ENCODE results near the gene RNF150. TPM values are rescaled to one million over a fixed set of nuclear protein-coding genes. Genes with fewer than 3 reads are reported as not detected.

The RNF150 gene
- total and polyA plus RNA-seq, 2 of the 8 experiments (the other 6 are each of a cell fraction or from before 2014, with no cell fraction given) = 3.4 to 4.8 TPM

GRCh38 chr4:140866492-140867005 lies 266.7 kb downstream of the RNF150 start:
- no peak overlapping the region for H2AFZ ChIP-seq (ENCODE audit: low read length)
- no peaks in the 10 kb centered on the region for H3K27me3 ChIP-seq (replicated peaks in 1 of 4; ENCODE audit: control insufficient read depth in 3 of 4, extremely low read depth in 1 of 4, insufficient read depth in 3 of 4, low read length in 3 of 4)
- no peak overlapping the region for H2BK20ac ChIP-seq (ENCODE audit: low read length)
- POLR2A ChIA-PET (ENCODE audit: partially characterized antibody) = no interaction called here
- no peak overlapping the region for H3K9ac ChIP-seq (replicated peaks in 1 of 4; ENCODE audit: extremely low read depth in 1 of 4, low read depth in 3 of 4, low read length in 3 of 4)
- no peak overlapping the region for H3K23ac ChIP-seq (ENCODE audit: insufficient read length)
- H3K4me3 ChIP-seq (ENCODE audit: extremely low read depth in 1 of 4, insufficient read depth in 2 of 4, low read depth in 3 of 4, low read length in 4 of 4) = no peak overlapping the region
- H3K79me2 ChIP-seq (ENCODE audit: control insufficient read depth in 1 of 2, insufficient read depth in 2 of 2, low read length in 2 of 2) = no peaks in the 10 kb centered on the region
- H2BK120ac ChIP-seq (replicated peaks; ENCODE audit: low read depth, low read length) = no peak overlapping the region
- CTCF ChIA-PET (ENCODE audit: partially characterized antibody) = interaction anchor here (0.6 to 3.6 kb wide), 10 partner anchors 12 to 266 kb away, joined by 3 to 23 read pairs (median 5); partner anchors contain the start of gene RNF150
- no peaks in the 10 kb centered on the region; a peak in 1 of 7 replicates for H3K4me1 ChIP-seq (replicated peaks in 1 of 4; ENCODE audit: control insufficient read depth in 3 of 4, insufficient read depth in 4 of 4, low read length in 3 of 4)
- H3K23me2 ChIP-seq (ENCODE audit: low read depth, low read length) = no peaks in the 10 kb centered on the region
- H2BK12ac ChIP-seq (ENCODE audit: low read depth, low read length) = no peak overlapping the region
- H2BK5ac ChIP-seq (ENCODE audit: low read depth, low read length) = no peak overlapping the region
- H2AK5ac ChIP-seq (ENCODE audit: low read depth, low read length) = no peak overlapping the region
- no peak for TF ChIP-seq MAX (IDR thresholded peaks at IDR 0.05)
- no peak for TF ChIP-seq EP300 (IDR thresholded peaks at IDR 0.05; ENCODE audit: borderline replicate concordance in 1 of 2, low read depth in 2 of 2, low read length in 2 of 2)
- TF ChIP-seq HDAC6 (IDR thresholded peaks at IDR 0.05; ENCODE audit: low read depth, low read length) = no peak
- no peak for TF ChIP-seq CBX8 (IDR thresholded peaks at IDR 0.05; ENCODE audit: borderline replicate concordance, low read depth, low read length)
- TF ChIP-seq BCL11A (IDR thresholded peaks at IDR 0.05; ENCODE audit: low read depth in 2 of 2, low read length in 2 of 2) = no peak
- TF ChIP-seq RAD21 (IDR thresholded peaks at IDR 0.05 in 1 of 2, conservative IDR thresholded peaks at IDR 0.05 in 1 of 2; ENCODE audit: low read depth in 2 of 2, low read length in 2 of 2) = no peak
- TF ChIP-seq CHD2 (IDR thresholded peaks at IDR 0.05; ENCODE audit: low read length) = no peak
- TF ChIP-seq KDM4A (IDR thresholded peaks at IDR 0.05; ENCODE audit: low read depth, low read length, severe bottlenecking) = no peak
- TF ChIP-seq E2F6 (IDR thresholded peaks at IDR 0.05) = no peak
- no peak for TF ChIP-seq RBBP5 (IDR thresholded peaks at IDR 0.05; ENCODE audit: borderline replicate concordance, low read depth, low read length)
- no peak for TF ChIP-seq KDM1A (IDR thresholded peaks at IDR 0.05; ENCODE audit: borderline replicate concordance, low read length)
- TF ChIP-seq BRCA1 (IDR thresholded peaks at IDR 0.05; ENCODE audit: low read depth, low read length) = no peak
- WGBS, 2 experiments (ENCODE audit: extremely low coverage in 1 of 2, insufficient coverage in 1 of 2, insufficient read length in 1 of 2, insufficient replicate concordance in 2 of 2, low coverage in 1 of 2, low lambda C conversion rate in 2 of 2, missing lambda C conversion rate in 1 of 2) = 89% methylated on average over 5 of the region's 5 CpGs; no CpG with 5 or more reads in 1 of the 2 experiments
- no peak overlapping the region for H4K91ac ChIP-seq (replicated peaks; ENCODE audit: insufficient read length, low read length)
- no peaks in the 10 kb centered on the region for H3K36me3 ChIP-seq (ENCODE audit: control insufficient read depth in 2 of 4, insufficient read depth in 4 of 4, low read length in 3 of 4)
- H3K14ac ChIP-seq (ENCODE audit: insufficient read length) = no peak overlapping the region
- FAIRE-seq (no peak), DNase-seq (ENCODE audit: low read depth in 1 of 2, low spot score in 2 of 2) (no peak)
- no peaks in the 10 kb centered on the region for H3K79me1 ChIP-seq (ENCODE audit: low read depth, low read length)
- no peak overlapping the region for H3K18ac ChIP-seq (ENCODE audit: extremely low read depth, low read length)
- H4K20me1 ChIP-seq (replicated peaks in 1 of 2; ENCODE audit: control insufficient read depth in 1 of 2, insufficient read depth in 2 of 2, low read length in 2 of 2) = no peaks in the 10 kb centered on the region
- H3K27ac ChIP-seq (ENCODE audit: low read depth, low read length) = no peak overlapping the region
- H2BK15ac ChIP-seq (ENCODE audit: low read length) = no peak overlapping the region
- no peaks in the 10 kb centered on the region for H3K9me3 ChIP-seq (ENCODE audit: insufficient read depth in 2 of 2, low read depth in 1 of 2, low read length in 1 of 2)
- no peak overlapping the region for H3K56ac ChIP-seq (replicated peaks; ENCODE audit: insufficient read length, low read depth, low read length)
- H4K8ac ChIP-seq (ENCODE audit: extremely low read depth, insufficient read depth, low read length) = no peak overlapping the region
- no peak overlapping the region for H3K4me2 ChIP-seq (ENCODE audit: insufficient read depth in 1 of 2, low read depth in 2 of 2, low read length in 2 of 2)
- H4K5ac ChIP-seq (ENCODE audit: insufficient read length, low read depth, low read length) = no peak overlapping the region
- H3K4ac ChIP-seq (replicated peaks; ENCODE audit: insufficient read length, low read depth, low read length) = no peak overlapping the region

Data from H1 (cell line).